HG02884 (cell line): ENCODE data around the gene PDE6H.

ENCODE experiments used
- ATAC-seq: cut with Tn5 transposase; IDR thresholded peaks from one replicate; pipeline ENCODE4 v1.9.1; 2021; ENCODE audit warnings: mild to moderate bottlenecking, moderate library complexity; ENCODE audit not compliant: unreplicated experiment

PDE6H gene

DNA sequence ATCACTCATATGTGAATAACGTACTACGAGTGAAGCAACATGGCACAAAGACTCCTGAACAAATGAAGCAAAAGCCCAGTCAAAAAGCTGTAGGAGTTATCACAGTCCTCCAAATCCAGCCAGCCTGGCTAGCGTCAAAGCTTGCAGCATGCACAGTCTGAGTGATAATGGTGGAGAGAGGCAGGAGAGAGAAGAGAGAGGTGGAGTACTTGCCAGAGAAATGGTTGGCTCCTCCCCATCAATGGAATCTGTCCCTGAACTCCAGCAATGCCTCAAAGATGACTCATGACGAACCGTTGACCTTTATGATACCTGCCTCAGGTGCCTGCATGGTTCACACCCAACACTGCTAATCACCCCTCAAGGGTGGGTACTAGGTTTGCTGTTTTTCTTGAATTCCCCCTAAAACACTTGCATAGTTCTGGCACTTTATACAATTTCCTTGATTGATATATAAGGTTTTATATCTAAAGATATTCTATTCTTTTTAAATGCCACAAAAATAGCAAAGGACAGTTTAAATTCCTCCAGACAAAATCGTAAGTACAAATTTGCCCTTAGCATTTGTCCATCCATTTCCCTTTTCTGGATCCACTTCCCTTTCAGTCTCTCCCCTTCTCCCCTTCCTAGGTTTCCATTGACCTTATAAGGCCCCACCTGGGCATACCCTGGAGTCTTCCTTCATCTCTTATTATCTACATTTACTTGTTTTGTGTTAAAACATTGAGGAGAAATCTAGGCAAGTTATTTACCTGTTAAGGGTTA, 21.7 kb upstream of the PDE6H start:
- no peak for ATAC-seq

DNA sequence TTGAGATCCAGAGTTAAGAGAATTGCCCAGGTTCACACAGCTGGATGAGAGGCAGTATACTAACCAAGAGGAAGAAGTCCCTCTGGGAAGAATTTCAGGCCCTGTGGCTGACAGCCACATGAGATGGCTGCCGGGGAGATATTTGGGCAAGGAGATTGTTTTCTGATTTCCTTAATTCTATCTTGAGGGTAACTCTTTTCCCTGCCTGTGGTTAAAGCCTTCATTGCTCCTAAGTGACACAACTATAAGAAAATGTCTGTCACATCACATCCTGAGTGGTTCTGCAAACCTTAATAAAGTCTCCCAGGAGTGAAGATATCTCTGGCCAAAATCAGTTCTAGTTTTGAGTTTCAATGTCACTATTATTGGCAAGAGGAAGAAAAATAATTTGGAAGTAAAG, 21.0 kb upstream of the PDE6H start:
- ATAC-seq: no peak

DNA sequence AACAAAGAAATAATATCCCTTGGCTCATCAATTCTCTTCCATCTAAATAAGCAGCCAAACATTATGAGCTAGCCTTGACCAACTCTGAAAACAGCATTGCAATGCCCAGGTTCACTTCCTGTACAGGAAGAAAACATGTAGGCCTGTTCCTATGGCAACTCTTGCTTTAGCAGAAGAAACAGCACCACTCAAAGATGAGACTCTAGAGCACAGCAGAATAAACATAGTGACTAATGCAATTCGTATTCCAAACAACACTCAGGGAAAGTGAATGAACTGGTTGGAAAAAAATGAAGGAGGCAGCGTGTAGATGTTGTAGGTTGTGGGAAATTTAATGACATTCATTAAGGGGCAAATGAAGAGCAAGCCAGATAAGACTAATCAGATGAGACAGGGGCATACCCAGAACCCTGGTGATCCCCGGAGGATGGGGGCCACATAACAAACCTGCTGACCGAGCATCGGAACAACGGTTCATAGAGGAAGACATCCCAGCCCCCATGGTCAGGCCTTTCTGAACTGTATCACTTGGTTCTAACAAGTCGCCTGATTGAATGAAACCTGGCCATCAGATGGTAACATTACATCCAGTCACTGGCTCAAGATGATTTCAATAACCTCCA, 20.4 kb upstream of the PDE6H start:
- peak; percentile 49 for ATAC-seq

DNA sequence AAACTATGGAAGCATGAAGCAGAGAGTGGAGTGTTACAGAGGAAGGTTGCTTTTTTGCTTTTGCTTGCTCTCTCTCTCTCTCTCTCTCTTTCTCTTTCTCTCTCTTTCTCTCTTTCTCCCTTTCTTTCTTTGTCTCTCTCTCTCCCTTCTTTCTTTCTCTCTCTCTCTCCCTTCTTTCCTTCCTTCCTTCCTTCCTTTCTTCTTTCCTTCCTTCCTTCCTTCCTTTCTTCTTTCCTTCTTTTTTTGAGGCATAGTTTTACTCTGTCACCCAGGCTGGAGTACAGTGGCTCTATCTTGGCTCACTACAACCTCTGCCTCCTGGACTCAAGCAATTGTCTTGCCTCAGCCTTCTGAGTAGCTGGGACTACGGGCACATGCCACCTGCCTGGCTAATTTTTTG, 19.1 kb upstream of the PDE6H start:
- no peak for ATAC-seq

DNA sequence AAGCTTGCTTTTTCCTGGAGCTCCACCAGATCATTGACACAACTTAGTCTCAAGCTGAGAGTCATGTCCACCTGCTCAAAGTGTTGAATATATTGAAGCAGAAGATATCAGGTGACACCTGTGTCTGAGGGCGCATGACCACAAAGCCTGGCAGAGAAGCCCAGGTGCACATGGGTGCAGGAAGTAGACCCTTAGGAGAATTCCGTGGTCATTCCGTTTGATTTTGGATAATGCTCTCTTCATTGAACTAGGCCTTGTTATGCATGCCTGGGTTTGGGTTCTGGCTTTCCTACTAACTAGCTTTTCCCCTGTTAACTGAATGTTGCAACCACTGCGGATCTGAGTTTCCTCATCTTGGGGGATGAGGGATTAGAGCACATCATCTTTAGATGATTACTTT, 18.6 kb upstream of the PDE6H start:
- ATAC-seq: no peak

DNA sequence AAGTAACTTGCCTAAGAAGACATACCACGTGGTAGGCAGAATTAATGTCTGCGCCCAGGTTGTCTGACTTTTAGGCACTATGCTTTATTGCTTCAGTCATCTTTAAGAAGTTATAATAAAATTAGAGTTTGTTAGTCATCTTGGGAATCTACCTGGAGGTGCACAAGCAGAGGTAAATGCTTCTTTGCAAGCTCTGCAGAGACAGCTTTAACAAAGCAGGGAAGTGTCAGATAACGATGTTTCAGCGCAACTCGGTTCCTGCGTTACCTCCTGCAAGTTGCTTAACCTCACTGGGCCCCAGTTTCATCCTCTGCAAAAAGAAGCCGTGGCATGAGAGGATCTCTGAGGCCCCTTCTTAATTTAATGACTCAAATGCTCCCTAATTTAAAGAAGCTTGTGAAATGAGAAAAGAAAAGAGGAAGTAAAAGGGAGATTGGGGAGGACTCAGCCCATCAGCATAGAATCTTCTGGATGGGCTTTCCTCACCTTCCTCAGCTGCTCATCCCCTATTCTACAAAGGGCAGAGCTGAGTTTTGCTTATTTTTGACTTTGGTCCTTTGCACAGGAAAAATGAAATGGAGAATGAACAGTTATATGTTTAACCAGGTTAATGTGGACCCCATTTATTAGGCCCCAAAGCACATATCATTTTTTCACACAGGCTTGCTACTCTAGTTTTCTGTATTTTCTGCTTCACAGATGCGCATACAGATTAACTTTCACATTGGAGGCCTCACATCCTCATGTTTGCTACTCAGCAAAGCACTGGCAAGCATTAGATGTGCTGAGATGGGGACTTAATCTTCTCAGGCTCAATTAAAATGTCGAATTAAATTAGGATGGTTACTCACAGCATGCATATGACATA, 16.6 kb upstream of the PDE6H start:
- peak; percentile 41 for ATAC-seq

DNA sequence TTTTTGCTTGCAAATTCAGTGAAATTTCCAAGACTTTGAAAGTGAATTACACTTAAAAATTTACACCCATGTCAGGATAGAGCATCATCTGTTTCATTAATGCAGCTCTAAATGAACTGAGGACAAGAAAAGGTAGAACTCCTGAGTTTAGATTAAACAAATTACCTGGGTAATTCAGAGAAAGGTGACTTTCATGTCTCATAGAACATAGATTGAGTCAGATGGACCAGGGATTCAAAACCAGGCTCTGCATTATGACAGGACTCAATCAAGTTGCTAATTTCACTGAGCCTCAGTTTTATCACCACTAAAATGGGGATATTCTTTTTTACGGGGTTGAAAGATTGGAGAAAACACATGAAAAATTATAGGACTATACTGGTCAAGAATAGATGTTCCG, 15.9 kb upstream of the PDE6H start:
- ATAC-seq: no peak

DNA sequence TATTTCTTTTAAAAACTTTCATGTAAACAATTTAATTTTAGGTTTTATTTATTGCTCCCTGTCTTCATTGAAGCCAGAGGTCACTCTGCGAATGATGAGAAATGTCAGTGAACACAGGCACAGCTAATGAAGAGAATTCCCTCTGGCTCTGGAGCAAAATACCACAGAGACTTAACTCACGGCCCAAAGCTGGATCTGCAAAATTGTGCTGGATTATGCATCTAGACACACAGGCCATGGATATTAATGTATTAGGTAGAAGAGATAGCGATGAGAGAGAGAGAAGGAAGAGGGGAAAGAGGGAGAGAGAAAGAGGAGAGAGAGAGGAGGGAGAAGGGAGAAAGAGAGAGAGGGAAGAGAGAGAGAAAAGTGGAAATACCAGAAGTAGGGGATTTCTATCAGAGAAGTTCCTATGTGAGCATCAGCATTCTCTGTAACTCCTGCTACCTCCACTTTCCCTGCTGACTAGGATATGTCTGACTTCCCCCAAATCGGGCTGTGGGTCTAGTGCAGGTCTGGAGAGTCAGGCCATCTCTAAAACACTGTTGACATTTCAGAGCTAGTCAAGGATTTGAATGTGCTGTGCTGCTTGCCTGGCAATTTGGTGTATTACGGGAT, 15.2 kb upstream of the PDE6H start:
- ATAC-seq: no peak

DNA sequence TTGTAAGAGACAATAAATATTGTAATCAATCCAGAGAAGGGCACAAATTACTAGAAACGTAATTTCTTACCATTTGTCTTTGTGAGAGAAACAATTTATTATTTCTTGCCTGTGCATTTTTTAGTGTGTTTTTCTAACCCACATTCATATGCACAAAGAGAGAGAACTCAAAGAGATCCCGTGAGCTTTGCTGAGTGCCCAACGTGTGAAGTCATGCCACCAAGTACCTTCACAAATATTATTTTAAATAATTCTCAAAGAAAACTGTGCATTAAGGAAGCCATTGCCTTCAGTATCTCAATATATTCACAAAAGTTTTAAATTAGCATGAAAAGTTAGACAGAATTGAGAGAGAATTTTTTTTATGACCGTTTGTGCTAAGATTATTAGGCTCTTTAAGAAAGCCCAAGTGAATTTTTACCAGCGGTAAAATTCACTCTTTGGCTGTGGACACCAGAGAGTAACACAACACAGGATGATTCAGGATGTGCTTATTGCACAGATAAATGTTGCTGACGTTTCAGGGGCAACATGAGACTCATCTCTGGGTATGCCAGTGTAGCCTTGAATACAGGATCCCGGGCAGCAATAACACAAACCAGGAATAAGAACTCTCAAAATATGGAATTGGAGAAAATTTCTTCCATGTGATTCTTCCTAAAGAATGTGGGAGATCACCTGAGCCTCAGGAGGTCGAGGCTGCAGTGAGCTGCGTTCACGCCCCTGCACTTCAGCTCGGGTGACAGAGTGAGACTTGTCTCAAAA, 14.3 kb upstream of the PDE6H start:
- ATAC-seq: no peak

DNA sequence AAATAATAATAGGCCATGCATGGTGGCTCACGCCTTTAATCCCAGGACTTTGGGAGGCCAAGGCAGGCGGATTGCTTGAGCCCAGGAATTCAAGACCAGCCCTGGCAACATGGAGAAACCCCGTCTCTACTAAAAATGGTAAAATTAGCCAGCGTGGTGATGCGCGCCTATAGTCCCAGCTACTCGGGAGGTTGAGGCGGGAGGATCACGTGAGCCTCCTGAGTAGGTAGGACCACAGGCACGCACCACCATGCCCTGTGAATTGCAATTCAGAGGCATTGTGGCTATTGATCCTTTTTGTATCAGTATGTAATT, 13.8 kb upstream of the PDE6H start:
- no peak for ATAC-seq

DNA sequence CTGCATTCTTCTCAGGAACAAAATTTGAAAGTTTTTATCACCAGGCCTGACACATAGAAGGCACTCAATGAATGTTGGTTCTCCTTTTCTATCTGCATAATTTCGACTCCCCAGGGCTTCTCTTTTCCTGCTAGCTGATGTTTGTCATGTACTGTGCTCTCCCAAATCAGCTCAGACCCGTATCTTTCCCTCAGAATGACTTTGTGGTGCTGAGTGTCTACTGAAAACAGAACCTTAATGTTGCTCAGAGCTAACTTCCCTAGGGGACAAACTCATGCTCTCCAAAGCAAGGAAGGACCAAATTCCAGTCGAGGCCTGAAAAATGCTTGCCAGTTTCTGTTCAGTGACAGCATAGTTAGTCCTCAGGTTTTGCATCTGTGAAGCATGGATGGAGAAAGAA, 13.4 kb upstream of the PDE6H start:
- ATAC-seq: no peak

DNA sequence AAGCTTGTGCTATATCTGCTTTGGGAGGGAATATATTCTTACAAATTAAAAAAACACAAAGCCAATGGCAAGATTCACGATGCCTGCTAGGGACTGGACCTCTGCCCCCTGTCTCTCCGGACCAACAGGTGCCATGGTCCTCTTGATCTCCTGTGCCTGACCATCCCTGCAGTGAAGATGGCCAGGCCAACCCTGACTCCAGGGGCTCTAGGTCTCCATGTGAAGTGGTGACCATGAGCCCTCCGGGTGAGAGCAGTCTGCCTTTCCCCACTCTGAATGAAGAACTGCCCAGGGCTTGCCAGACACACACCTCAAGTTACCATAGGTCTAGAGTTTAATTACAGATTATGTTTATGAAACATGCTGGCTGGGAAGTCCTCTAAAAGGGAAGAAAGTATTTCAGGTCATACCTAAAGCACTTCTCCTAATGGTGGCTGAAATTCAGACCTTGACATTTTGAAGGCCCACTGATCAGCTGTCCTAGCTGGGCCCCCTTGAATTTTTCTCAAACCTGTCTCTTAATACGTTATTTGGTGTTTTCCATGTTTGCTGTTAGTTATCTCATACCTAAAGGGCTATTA, 12.8 kb upstream of the PDE6H start:
- ATAC-seq: no peak

DNA sequence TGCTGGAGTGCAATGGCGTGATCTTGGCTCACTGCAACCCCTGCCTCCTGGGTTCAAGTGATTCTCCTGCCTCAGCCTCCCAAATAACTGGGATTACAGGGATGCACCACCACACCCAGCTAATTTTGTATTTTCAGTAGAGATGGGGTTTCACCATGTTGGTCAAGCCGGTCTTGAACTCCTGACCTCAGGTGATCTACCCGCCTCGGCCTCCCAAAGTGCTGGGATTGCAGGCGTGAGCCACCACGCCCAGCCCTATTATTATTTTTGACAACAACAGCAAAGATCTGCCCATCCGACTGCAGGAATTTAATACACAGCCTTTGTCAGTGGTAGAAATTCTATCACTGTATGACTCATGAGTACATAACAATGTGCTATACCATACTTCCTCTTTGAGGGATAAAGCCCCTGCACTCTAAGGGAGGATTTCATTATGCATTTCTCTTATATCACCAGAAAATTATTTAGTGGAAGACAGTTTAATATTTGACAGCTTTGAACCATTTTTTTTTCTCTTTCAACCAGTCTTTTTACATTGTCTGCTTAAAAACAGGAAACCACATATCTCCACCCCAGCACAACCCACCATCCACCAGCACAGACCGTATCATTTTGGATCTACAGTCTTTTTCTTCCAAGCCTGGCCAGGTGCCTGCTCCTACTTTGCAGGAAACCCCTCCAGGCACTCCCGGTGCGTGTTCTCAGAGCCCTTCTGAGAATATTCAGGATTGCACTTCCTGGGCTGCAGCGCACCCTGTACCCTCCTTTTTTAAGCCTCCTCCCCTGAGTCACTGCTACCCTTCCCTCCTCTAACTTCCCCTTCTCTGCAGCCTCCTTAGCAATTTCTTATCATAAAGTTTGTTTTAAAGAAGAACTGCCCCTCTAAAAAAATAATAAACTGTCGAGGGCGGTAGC, 12.0 kb upstream of the PDE6H start:
- ATAC-seq: peak; percentile 26

DNA sequence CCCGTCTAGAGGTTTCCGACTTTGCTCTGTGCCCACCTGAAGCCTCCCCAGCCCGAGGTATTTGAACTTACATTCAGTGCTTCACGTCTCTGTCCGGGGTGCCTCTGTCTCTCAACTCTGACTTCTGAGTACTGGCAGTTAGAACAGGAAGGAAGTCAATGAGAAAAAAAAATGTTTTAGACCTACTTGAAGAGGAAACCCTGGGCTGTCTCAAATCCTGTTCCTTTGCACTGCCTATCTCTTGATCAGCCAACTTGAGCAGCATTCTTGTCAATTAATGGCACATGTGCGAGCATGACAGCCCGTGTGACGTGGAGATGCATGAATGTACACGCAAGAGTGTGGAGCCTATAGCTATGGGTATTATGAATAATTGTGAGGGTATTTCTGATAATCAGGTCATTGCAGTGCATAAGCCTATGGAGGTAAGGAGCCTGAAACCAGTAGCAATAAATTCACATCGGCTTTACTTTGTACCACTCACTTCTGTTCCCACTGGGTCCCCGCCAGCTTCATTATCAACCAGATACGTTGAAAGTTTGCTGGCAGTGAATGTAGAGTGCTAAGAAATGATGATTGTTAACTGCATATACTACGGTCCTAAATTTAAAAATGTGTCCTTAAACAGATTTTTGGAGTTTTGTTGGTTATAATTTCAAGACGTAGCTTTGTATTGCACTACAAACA, 11.2 kb upstream of the PDE6H start, which contains the start of gene ARHGDIB:
Gene ARHGDIB, minus strand, starts transcription at position 136 of the 687 bp plus-strand sequence. CDS start 10,889 bp downstream, outside the sequence.
- peak; percentile 56 for ATAC-seq

DNA sequence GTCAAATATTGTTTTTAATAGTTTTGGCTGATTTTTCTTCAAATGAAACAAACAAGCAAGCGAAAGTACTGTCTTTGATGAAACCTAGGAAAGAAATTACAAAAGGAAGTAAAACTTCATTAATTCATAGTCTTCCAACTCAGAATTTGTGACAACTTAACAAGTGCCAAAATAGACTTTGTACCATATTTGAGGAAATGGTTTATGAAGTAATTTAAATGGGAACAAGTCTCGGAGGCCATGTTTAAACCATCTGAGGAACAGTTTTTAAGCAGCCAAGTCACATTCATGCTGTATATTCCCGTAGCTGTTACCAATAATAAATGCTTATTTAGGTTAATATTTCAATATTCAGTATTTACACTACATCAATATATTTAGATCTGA, 10.7 kb upstream of the PDE6H start:
- ATAC-seq: no peak

DNA sequence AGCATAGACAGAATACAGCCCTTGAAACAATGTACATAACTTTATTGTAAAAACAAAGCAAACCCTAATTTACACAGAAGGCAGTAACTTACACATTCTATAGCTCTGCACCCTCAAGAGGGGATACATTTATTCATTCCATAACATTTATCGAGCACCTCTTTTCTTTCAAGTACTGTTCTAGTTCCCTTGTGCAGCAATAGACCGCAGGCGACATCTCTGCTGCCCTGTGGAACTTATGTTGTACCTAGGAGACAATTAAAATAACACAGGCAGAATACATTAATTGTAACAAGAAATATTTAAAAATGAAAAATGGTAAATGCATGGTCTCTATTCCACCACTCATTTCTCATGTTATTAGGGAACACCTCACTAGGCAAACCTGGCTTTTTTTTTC, 10.0 kb upstream of the PDE6H start:
- ATAC-seq: no peak

DNA sequence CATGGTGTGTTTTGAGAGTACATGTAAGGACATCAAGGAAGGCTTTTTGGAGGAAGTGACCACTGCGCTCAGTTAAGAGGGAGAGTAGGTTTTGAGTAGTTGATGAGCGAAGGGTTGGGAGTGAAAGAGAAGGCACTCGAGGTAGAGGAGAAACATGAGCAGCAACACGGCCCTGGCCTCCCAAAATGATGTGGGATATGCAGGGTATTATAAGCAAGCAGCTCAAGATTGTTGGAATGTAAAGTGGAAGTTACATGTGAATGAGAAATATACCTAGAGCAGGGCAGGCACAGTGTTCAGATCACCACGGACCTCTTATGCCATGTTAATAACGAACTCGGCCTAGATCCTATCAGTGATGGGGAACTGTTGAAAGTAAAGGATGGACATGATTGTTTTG, 9.3 kb upstream of the PDE6H start:
- no peak for ATAC-seq

DNA sequence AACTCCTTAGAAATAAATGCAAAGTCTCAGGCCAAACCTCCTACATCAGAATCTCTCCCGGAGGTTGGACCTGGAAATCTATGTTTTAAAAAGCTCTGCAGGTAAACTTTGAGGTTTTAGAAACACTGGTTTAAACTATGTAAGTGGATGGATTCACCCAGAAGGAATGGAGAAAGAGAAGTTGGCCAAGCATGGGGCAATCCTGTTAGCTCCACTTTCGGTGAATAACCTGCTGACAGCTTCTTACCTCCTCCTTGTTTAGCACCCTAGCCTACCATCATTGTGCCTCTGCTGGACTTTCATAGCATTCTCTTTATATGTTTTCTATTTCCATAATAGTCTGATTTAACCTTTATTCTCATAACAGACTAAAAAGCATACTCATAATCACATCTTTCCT, 8.4 kb upstream of the PDE6H start:
- no peak for ATAC-seq

DNA sequence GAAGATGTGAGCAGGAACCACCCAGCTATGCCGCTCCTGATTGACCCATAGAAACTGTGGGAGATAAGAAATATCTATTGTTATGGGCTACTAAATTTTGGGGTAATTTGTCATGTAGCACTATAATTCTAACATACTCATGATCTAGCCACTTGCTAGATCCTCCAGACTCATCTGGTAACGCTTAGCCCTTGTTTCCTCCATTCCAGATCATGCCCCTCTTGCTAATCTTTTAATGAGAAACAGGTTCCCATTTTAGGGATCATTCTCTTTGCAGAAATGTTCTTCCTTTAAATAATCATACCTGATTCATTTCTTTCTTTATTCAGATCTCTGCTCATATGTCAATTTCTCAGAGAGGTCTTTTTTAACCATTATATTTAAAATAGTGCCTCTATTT, 7.6 kb upstream of the PDE6H start:
- no peak for ATAC-seq
